Prostate gland (tissue), 2 donors: ENCODE data around the gene EIF3L.

ENCODE experiments used
- POLR2A ChIP-seq: fragments of 450-650 bp; IDR thresholded peaks from one replicate; pipeline ENCODE4 v1.6.1; 2016; ENCODE audit warnings: antibody characterized with exemption, mild to moderate bottlenecking
- POLR2AphosphoS5 ChIP-seq: sonication (generic); formaldehyde crosslinking; IDR thresholded peaks from one replicate; pipeline ENCODE4 v1.6.1; 2017; ENCODE audit warnings: antibody characterized with exemption
- TF ChIP-seq, protein P1 (sequence below), 4 experiments: fragments of 200-600 bp in 2 of 4; fragments of 450-650 bp in 2 of 4; sonication (generic) in 2 of 4; IDR thresholded peaks; 1 replicate in 3 of 4; 2 replicates in 1 of 4; pipeline ENCODE4 v1.5.1; 2016 to 2019; ENCODE audit warnings: antibody characterized with exemption in 4 of 4, mild to moderate bottlenecking in 2 of 4, moderate library complexity in 2 of 4

GRCh38 chr22:37804352-37804880, 44.8 kb upstream of the EIF3L start:
- TF ChIP-seq POLR2A (no peak), POLR2AphosphoS5 (no peak)
- TF ChIP-seq, protein P1, sequence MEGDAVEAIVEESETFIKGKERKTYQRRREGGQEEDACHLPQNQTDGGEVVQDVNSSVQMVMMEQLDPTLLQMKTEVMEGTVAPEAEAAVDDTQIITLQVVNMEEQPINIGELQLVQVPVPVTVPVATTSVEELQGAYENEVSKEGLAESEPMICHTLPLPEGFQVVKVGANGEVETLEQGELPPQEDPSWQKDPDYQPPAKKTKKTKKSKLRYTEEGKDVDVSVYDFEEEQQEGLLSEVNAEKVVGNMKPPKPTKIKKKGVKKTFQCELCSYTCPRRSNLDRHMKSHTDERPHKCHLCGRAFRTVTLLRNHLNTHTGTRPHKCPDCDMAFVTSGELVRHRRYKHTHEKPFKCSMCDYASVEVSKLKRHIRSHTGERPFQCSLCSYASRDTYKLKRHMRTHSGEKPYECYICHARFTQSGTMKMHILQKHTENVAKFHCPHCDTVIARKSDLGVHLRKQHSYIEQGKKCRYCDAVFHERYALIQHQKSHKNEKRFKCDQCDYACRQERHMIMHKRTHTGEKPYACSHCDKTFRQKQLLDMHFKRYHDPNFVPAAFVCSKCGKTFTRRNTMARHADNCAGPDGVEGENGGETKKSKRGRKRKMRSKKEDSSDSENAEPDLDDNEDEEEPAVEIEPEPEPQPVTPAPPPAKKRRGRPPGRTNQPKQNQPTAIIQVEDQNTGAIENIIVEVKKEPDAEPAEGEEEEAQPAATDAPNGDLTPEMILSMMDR (IDR thresholded peaks at IDR 0.05), result no peak
